Brain microvascular endothelial cell (primary cell): ENCODE measurements around the gene GAREM1.
A peak's percentile ranks its signal among the peaks of the same experiment; 100 is the strongest.

Experiments used
- DNase-seq: peaks from one replicate; pipeline ENCODE4 v3.0.0-alpha.2; 2020
- H3K27ac ChIP-seq: fragments of 250-450 bp; sonication (Bioruptor Pico); 2 replicates; pipeline ENCODE4 v1.5.1; 2020; ENCODE audit warnings: mild to moderate bottlenecking, moderate library complexity
- H3K27me3 ChIP-seq: fragments of 250-450 bp; sonication (Bioruptor Pico); replicated peaks from 2 replicates; pipeline ENCODE4 v1.5.1; 2020; ENCODE audit warnings: mild to moderate bottlenecking
- H3K36me3 ChIP-seq: fragments of 250-450 bp; sonication (Bioruptor Pico); replicated peaks from 2 replicates; pipeline ENCODE4 v1.5.1; 2020; ENCODE audit warnings: mild to moderate bottlenecking
- H3K4me3 ChIP-seq: 2 replicates; pipeline ENCODE4 v1.5.1; 2011; ENCODE audit warnings: low read depth, mild to moderate bottlenecking, control low read depth, low read length, moderate library complexity
- CTCF ChIP-seq: IDR thresholded peaks from 2 replicates; pipeline ENCODE4 v1.5.1; 2011; ENCODE audit warnings: low read depth, mild to moderate bottlenecking, moderate library complexity, low read length, control low read depth, inconsistent platforms; ENCODE audit errors: missing control alignments
- in situ Hi-C: cut with HindIII; loops from 2 replicates; pipeline ENCODE4 v1.10.0; 2017; ENCODE audit warnings: low sequenced_read_pairs, low pct_ligation_motif_present

Gene GAREM1

DNA sequence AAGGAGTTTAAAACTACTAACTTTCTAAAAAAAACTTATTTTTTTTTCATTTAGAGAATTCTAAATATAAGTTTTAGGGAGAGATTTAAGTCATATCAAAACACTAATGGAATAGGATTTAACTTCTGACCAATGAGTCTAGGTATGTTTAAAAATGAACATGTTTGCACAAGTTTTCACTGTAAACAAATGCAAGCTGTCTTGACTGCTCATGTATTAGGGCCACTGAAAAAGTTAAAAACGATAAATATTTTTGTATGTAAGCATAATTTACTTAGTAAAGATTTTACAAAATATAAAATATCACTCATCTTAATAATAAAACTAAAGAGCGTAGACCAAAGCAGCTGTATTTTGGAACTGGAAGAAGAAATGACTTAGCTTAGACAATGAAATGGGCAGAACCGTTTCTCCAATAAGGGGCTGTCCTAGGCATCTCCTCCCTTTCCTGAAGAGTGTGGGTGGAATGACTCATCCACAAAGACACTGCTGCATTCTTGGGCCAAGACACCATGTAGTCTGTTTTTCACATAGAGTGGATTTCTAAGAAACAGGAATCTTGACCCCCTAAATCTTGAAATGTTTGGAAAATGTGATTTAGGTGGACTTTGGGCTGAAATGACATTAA lies 162.1 kb downstream of the GAREM1 start:
- DNase-seq, result peak; percentile 92
- no peak for TF ChIP-seq CTCF
- peak overlapping the region; percentile 61 for H3K27ac ChIP-seq
- H3K36me3 ChIP-seq, result no peaks in the 10 kb centered on the region
- no peak overlapping the region for H3K4me3 ChIP-seq
- no peaks in the 10 kb centered on the region for H3K27me3 ChIP-seq
- in situ Hi-C loops, result no loop called here

DNA sequence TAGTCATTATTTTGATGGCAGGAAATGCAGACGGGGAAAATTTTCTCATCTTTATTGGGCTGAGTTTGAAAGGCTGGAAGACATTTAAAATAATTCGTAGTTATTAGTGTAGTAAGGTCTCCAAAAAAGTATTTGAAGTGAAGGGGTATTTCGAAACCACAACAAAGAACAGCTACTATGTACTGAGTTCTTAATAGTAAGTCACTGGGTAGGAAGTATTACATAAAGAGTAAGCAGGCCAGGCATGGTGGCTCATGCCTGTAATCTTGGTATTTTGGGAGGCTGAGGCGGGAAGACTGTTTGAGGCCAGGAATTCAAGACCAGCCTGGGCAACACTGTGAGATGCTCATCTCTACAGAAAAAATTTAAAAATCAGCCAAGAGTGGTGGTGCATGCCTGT lies 167.3 kb downstream of the GAREM1 start:
- in situ Hi-C loops, result no loop called here
- Histone ChIP-seq H3K27me3 (no peaks in the 10 kb centered on the region), H3K4me3 (no peak overlapping the region), H3K36me3 (no peaks in the 10 kb centered on the region), H3K27ac (no peak overlapping the region)
- DNase-seq, result no peak
- TF ChIP-seq CTCF, result no peak

DNA sequence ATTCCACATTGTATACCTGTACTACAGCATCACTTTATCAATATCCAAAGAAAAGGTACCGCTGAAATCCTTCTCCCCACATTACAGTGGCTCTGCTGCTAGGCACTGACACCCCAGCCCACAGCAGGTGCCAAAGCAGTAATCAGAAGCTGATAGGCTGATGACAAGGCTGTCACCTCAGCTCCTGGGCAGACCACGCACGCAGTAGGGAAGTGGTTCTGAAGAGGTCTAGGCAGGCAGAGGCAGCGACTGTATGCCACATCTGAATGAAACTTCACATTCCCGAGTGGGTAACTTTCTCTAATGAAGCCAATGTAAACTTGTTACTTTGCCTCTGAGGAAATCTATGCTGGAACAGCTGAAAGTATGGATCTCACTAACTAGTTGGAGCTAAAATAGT lies 167.9 kb downstream of the GAREM1 start:
- Histone ChIP-seq H3K27me3 (no peaks in the 10 kb centered on the region), H3K36me3 (no peaks in the 10 kb centered on the region), H3K4me3 (no peak overlapping the region), H3K27ac (peak overlapping the region; percentile 80)
- TF ChIP-seq CTCF, result no peak
- in situ Hi-C loops, result no loop called here
- no peak for DNase-seq

- TF ChIP-seq CTCF, result no peak
- H3K36me3 ChIP-seq, result no peaks in the 10 kb centered on the region
- peak overlapping the region; percentile 80 for H3K27ac ChIP-seq
- no peaks in the 10 kb centered on the region for H3K27me3 ChIP-seq
- in situ Hi-C loops, result no loop called here
- DNase-seq, result peak; percentile 93
- no peak overlapping the region for H3K4me3 ChIP-seq
Observed at GRCh38 chr18:32301976-32302743, 168.5 kb downstream of the GAREM1 start.

- Histone ChIP-seq H3K36me3 (no peaks in the 10 kb centered on the region), H3K4me3 (no peak overlapping the region), H3K27me3 (no peaks in the 10 kb centered on the region), H3K27ac (peak overlapping the region; percentile 80)
- in situ Hi-C loops, result no loop called here
- DNase-seq, result no peak
- TF ChIP-seq CTCF, result no peak
Observed at GRCh38 chr18:32301361-32301760, 169.3 kb downstream of the GAREM1 start.
